Subcutaneous abdominal adipose tissue (tissue), 5 donors: ENCODE measurements around the gene LAS1L.
"Not testable (repeated sequence)": the region's sequence is repeated elsewhere in the genome, so short reads cannot be mapped to it uniquely, and the experiment has no call there.

ENCODE experiments used
- H3K27ac ChIP-seq: one replicate; pipeline ENCODE4 v1.7.0; 2013; ENCODE audit warnings: low read depth, mild to moderate bottlenecking, inconsistent platforms, low read length, moderate library complexity
- H3K27me3 ChIP-seq, 5 donors: one replicate each; pipeline ENCODE4 v1.7.0; 2013; ENCODE audit warnings: low read length in 5 of 5, inconsistent platforms in 1 of 5; ENCODE audit not compliant: control insufficient read depth in 5 of 5, insufficient read depth in 4 of 5
- H3K36me3 ChIP-seq, 5 donors: one replicate each; pipeline ENCODE4 v1.7.0; 2013; ENCODE audit warnings: low read length in 5 of 5; ENCODE audit not compliant: control insufficient read depth in 5 of 5, insufficient read depth in 5 of 5
- H3K4me1 ChIP-seq, 5 donors: one replicate each; pipeline ENCODE4 v1.7.0; 2013; ENCODE audit warnings: low read length in 5 of 5, mild to moderate bottlenecking in 3 of 5, moderate library complexity in 1 of 5; ENCODE audit not compliant: control insufficient read depth in 5 of 5, insufficient read depth in 5 of 5
- H3K4me3 ChIP-seq, 5 donors: one replicate each; pipeline ENCODE4 v1.7.0; 2013; ENCODE audit warnings: low read length in 5 of 5, low read depth in 1 of 5
- H3K9ac ChIP-seq, 5 donors: one replicate each; pipeline ENCODE4 v1.7.0; 2013; ENCODE audit warnings: low read length in 5 of 5, mild to moderate bottlenecking in 4 of 5, moderate library complexity in 3 of 5
- H3K9me3 ChIP-seq, 5 donors: one replicate each; pipeline ENCODE4 v1.7.0; 2013; ENCODE audit warnings: low read length in 5 of 5; ENCODE audit not compliant: control insufficient read depth in 5 of 5
- donor health status: healthy.
- donor health status: healthy.
- donor health status: healthy.
- donor health status: healthy.
- donor health status: healthy.

The LAS1L gene

GRCh38 chrX:65522739-65523372, 11.7 kb downstream of the LAS1L start:
- H3K36me3 ChIP-seq = peaks cover 9 to 77% (median 64%) of the 10 kb centered on the region in 5 donors

GRCh38 chrX:65519530-65519929, 15.1 kb downstream of the LAS1L start:
- peaks cover 5 to 80% (median 62%) of the 10 kb centered on the region in 5 donors for H3K36me3 ChIP-seq
- not testable (repeated sequence) for H3K27me3 ChIP-seq, H3K9me3 ChIP-seq, H3K4me1 ChIP-seq, H3K4me3 ChIP-seq, H3K27ac ChIP-seq, H3K9ac ChIP-seq

More at GRCh38 chrX:65522739-65523372, 11.7 kb downstream of the LAS1L start:
- no peaks in the 10 kb centered on the region for H3K9me3 ChIP-seq
- no peak overlapping the region for H3K27ac ChIP-seq
- H3K9ac ChIP-seq = no peak overlapping the region
- peaks cover 0 to 11% (median 6%) of the 10 kb centered on the region in 5 donors for H3K27me3 ChIP-seq
- no peaks in the 10 kb centered on the region for H3K4me1 ChIP-seq
- H3K4me3 ChIP-seq = no peak overlapping the region

- H3K27me3 ChIP-seq, H3K4me1 ChIP-seq, H3K9ac ChIP-seq, H3K4me3 ChIP-seq, H3K27ac ChIP-seq, H3K9me3 ChIP-seq: not testable (repeated sequence)
- peaks cover 5 to 80% (median 61%) of the 10 kb centered on the region in 5 donors for H3K36me3 ChIP-seq
These were observed 15.6 kb downstream of the LAS1L start for GRCh38 chrX:65518980-65519379.

GRCh38 chrX:65517923-65518322, 16.7 kb downstream of the LAS1L start:
- no peak overlapping the region for H3K27ac ChIP-seq
- H3K36me3 ChIP-seq = peaks cover 3 to 80% (median 58%) of the 10 kb centered on the region in 5 donors
- peaks cover 0 to 9% (median 3%) of the 10 kb centered on the region in 5 donors for H3K27me3 ChIP-seq
- no peaks in the 10 kb centered on the region for H3K4me1 ChIP-seq
- no peak overlapping the region for H3K9ac ChIP-seq
- no peaks in the 10 kb centered on the region for H3K9me3 ChIP-seq
- no peak overlapping the region for H3K4me3 ChIP-seq

- no peak overlapping the region for H3K27ac ChIP-seq
- H3K9me3 ChIP-seq = no peaks in the 10 kb centered on the region
- H3K36me3 ChIP-seq = peaks cover 0 to 79% (median 52%) of the 10 kb centered on the region in 5 donors
- peaks cover 0 to 11% (median 3%) of the 10 kb centered on the region in 5 donors for H3K27me3 ChIP-seq
- no peak overlapping the region for H3K9ac ChIP-seq
- H3K4me3 ChIP-seq = no peak overlapping the region
- H3K4me1 ChIP-seq = no peaks in the 10 kb centered on the region
These were observed 17.8 kb downstream of the LAS1L start for GRCh38 chrX:65516756-65517155.

GRCh38 chrX:65513610-65514009, 21.0 kb downstream of the LAS1L start:
- Histone ChIP-seq H3K9me3 (no peaks in the 10 kb centered on the region), H3K9ac (no peak overlapping the region), H3K4me1 (no peaks in the 10 kb centered on the region), H3K36me3 (peaks cover 0 to 63% (median 33%) of the 10 kb centered on the region in 5 donors), H3K27ac (no peak overlapping the region), H3K27me3 (peaks cover 0 to 5% (median 3%) of the 10 kb centered on the region in 5 donors), H3K4me3 (no peak overlapping the region)

- Histone ChIP-seq H3K4me3 (no peak overlapping the region), H3K36me3 (peaks cover 0 to 40% (median 19%) of the 10 kb centered on the region in 5 donors), H3K4me1 (no peaks in the 10 kb centered on the region), H3K27me3 (peaks cover 0 to 5% (median under 1%) of the 10 kb centered on the region in 5 donors), H3K27ac (no peak overlapping the region), H3K9me3 (no peaks in the 10 kb centered on the region), H3K9ac (no peak overlapping the region)
These were observed 25.2 kb downstream of the LAS1L start for GRCh38 chrX:65509400-65509799.

GRCh38 chrX:65508851-65509250, 25.7 kb downstream of the LAS1L start:
- H3K36me3 ChIP-seq = peaks cover 0 to 34% (median 15%) of the 10 kb centered on the region in 5 donors
- H3K9ac ChIP-seq = no peak overlapping the region
- no peaks in the 10 kb centered on the region for H3K9me3 ChIP-seq
- peaks cover 0 to 5% (median 2%) of the 10 kb centered on the region in 5 donors for H3K27me3 ChIP-seq
- H3K4me1 ChIP-seq = no peaks in the 10 kb centered on the region
- no peak overlapping the region for H3K27ac ChIP-seq
- H3K4me3 ChIP-seq = no peak overlapping the region

GRCh38 chrX:65502618-65503017, 32.0 kb downstream of the LAS1L start:
- H3K4me1 ChIP-seq = no peaks in the 10 kb centered on the region
- H3K9me3 ChIP-seq = no peaks in the 10 kb centered on the region
- peaks cover 0 to 2% (median 0%) of the 10 kb centered on the region in 5 donors for H3K36me3 ChIP-seq
- H3K27ac ChIP-seq = no peak overlapping the region
- H3K4me3 ChIP-seq = no peak overlapping the region
- no peak overlapping the region for H3K9ac ChIP-seq
- H3K27me3 ChIP-seq = peaks cover 0 to 7% (median 3%) of the 10 kb centered on the region in 5 donors

GRCh38 chrX:65493431-65493830, 41.2 kb downstream of the LAS1L start:
- H3K27me3 ChIP-seq = peaks cover 0 to 7% (median 5%) of the 10 kb centered on the region in 5 donors
- no peaks in the 10 kb centered on the region for H3K36me3 ChIP-seq
- no peak overlapping the region for H3K9ac ChIP-seq
- no peak overlapping the region for H3K4me3 ChIP-seq
- no peak overlapping the region for H3K27ac ChIP-seq
- H3K9me3 ChIP-seq = no peaks in the 10 kb centered on the region
- no peaks in the 10 kb centered on the region for H3K4me1 ChIP-seq
